Kidney epithelial cell (primary cell): ENCODE data around the gene ARMS2. TPM values are rescaled to one million over a fixed set of nuclear protein-coding genes. Genes with fewer than 3 reads are reported as not detected.

Experiments
- DNase-seq: peaks from one replicate; pipeline ENCODE4 v3.0.0-alpha.2; 2010; ENCODE audit warnings: low read depth
- H3K27me3 ChIP-seq: 2 replicates; pipeline ENCODE4 v1.6.0; 2011; ENCODE audit warnings: low read length; ENCODE audit not compliant: control insufficient read depth, insufficient read depth
- H3K36me3 ChIP-seq: 2 replicates; pipeline ENCODE4 v1.5.1; 2011; ENCODE audit warnings: low read length; ENCODE audit not compliant: control insufficient read depth, insufficient read depth
- H3K4me3 ChIP-seq: 2 replicates; pipeline ENCODE4 v1.5.1; 2011; ENCODE audit warnings: low read depth, mild to moderate bottlenecking, control low read depth, low read length
- total RNA-seq: library from RNA; depleted of rRNA; stranded (reverse); fragments of >200 nt; gene quantifications from 2 replicates; pipeline ENCODE4 v1.2.3, GENCODE V29; 2015
- TF ChIP-seq, protein P1 (sequence below): IDR thresholded peaks from 2 replicates; pipeline ENCODE4 v1.5.1; 2011; ENCODE audit warnings: mild to moderate bottlenecking, moderate library complexity, low read length, control low read depth, inconsistent platforms; ENCODE audit not compliant: insufficient read depth, poor library complexity, severe bottlenecking

ARMS2 gene
- total RNA-seq, 1 donor from 2014 or later, result not detected

DNA sequence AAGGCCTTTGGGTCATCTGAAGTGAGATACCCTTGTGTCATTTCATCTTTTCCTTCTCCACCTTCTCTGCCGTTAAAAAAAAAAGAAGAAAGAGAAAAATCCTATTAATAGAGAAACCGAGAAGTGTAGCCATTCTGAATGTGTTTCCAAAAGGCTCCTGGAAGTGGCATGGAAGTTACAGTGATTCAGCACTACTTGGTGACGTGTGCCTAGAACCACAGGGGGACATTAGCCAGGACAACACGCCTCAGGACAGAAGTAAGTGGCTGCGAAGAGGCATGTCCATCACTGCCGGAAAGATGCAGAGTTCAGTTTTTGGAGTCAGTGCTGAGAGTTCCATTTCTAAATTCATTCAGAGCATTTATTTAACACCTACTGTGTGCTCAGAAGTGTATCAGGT, 13.2 kb downstream of the ARMS2 start:
- TF ChIP-seq, protein P1, sequence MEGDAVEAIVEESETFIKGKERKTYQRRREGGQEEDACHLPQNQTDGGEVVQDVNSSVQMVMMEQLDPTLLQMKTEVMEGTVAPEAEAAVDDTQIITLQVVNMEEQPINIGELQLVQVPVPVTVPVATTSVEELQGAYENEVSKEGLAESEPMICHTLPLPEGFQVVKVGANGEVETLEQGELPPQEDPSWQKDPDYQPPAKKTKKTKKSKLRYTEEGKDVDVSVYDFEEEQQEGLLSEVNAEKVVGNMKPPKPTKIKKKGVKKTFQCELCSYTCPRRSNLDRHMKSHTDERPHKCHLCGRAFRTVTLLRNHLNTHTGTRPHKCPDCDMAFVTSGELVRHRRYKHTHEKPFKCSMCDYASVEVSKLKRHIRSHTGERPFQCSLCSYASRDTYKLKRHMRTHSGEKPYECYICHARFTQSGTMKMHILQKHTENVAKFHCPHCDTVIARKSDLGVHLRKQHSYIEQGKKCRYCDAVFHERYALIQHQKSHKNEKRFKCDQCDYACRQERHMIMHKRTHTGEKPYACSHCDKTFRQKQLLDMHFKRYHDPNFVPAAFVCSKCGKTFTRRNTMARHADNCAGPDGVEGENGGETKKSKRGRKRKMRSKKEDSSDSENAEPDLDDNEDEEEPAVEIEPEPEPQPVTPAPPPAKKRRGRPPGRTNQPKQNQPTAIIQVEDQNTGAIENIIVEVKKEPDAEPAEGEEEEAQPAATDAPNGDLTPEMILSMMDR, result no peak
- no peak for DNase-seq
- H3K4me3 ChIP-seq, result no peak overlapping the region
- no peaks in the 10 kb centered on the region for H3K36me3 ChIP-seq
- peaks cover 3% of the 10 kb centered on the region for H3K27me3 ChIP-seq

GRCh38 chr10:122468307-122468925, 14.0 kb downstream of the ARMS2 start:
- no peak for DNase-seq
- H3K36me3 ChIP-seq, result no peaks in the 10 kb centered on the region
- H3K4me3 ChIP-seq, result no peak overlapping the region
- no peaks in the 10 kb centered on the region for H3K27me3 ChIP-seq
- TF ChIP-seq, protein P1, result no peak

DNA sequence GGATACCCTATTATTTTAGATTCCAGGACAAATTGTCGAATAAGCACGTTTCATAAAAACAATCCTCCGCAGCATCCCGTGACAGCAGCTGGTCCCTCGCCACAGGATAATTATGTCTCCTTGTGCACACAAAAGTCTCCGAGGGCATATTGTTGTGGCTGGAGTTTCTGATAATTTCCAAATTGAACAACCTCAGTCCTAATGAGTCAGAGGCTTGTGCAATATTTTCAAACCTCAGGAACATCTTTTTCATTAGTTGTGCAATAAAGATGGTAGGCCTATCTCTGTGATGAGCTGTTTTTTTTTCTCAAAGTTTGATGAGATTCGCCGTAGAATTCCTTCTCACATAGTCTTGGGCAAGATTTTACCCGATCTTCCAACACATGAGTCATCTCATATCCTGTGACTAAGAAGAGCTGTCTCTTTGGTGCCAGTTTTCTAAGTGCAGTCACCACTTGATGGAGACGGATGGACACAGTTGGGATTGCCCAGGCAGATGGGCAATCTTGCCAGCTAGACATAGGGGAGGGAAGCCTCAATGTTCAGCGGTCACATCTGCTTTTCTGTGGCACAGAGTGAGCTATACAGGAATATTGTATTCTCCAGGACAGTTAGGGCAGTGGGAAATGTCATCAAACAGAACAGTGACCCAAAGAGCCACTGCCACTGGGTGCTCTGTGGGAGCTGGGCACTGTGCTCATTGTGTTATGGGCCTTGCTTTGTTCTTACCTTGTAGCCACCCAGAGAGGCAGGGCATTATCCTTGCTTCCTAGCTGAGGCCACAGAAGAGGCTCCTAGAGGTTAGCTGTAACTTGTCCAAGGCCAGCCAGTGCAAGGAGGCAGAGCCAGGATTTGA, 14.7 kb downstream of the ARMS2 start:
- TF ChIP-seq, protein P1, result no peak
- Histone ChIP-seq H3K4me3 (no peak overlapping the region), H3K27me3 (no peaks in the 10 kb centered on the region), H3K36me3 (no peaks in the 10 kb centered on the region)
- peak; percentile 85 for DNase-seq

GRCh38 chr10:122469848-122470247, 15.4 kb downstream of the ARMS2 start:
- Histone ChIP-seq H3K4me3 (no peak overlapping the region), H3K27me3 (no peaks in the 10 kb centered on the region), H3K36me3 (no peaks in the 10 kb centered on the region)
- DNase-seq, result no peak
- TF ChIP-seq, protein P1, result no peak

GRCh38 chr10:122471531-122472177, 17.2 kb downstream of the ARMS2 start:
- TF ChIP-seq, protein P1, result no peak
- Histone ChIP-seq H3K36me3 (no peaks in the 10 kb centered on the region), H3K4me3 (no peak overlapping the region), H3K27me3 (no peaks in the 10 kb centered on the region)
- DNase-seq, result no peak
